ENCODE data around the gene IER5L.

Gene IER5L

GRCh38 chr9:129177791-129178567, at the start of gene IER5L:
TSS of gene IER5L (minus strand) at chr9:129178261. CDS start at chr9:129178052, 209 bp downstream.
- peak; percentile 75 for ATAC-seq
- no peak for TF ChIP-seq ZNF565 (CRISPR knock-in tag; conservative IDR thresholded peaks at IDR 0.05; ENCODE audit: low read depth)
- peak; percentile 28; the same call in 1 of the 2 replicates for TF ChIP-seq ZFP3 (CRISPR knock-in tag; IDR thresholded peaks at IDR 0.05)

- no peak for ATAC-seq
- TF ChIP-seq TCF4 (CRISPR knock-in tag; IDR thresholded peaks at IDR 0.05; ENCODE audit: borderline replicate concordance) (no peak), ARNTL (CRISPR knock-in tag; IDR thresholded peaks at IDR 0.05; ENCODE audit: borderline replicate concordance, low read depth) (no peak), ZFP30 (CRISPR knock-in tag; IDR thresholded peaks at IDR 0.05) (no peak)
Measured at GRCh38 chr9:129227843-129228189, 49.8 kb upstream of the IER5L start.

- TF ChIP-seq ZNF70 (CRISPR knock-in tag; IDR thresholded peaks at IDR 0.05) (no peak), ZFP30 (CRISPR knock-in tag; IDR thresholded peaks at IDR 0.05) (no peak), TSHZ2 (CRISPR knock-in tag; IDR thresholded peaks at IDR 0.05) (peak; percentile 43; the same call in 1 of the 2 replicates), PATZ1 (CRISPR knock-in tag; IDR thresholded peaks at IDR 0.05; ENCODE audit: borderline replicate concordance) (no peak), GLIS3 (CRISPR knock-in tag; IDR thresholded peaks at IDR 0.05) (no peak), ESRRG (CRISPR knock-in tag; IDR thresholded peaks at IDR 0.05) (no peak), SNAI2 (CRISPR knock-in tag; IDR thresholded peaks at IDR 0.05) (no peak), CSRNP3 (CRISPR knock-in tag; IDR thresholded peaks at IDR 0.05) (no peak), RARB (CRISPR knock-in tag; IDR thresholded peaks at IDR 0.05) (no peak), PPARA (CRISPR knock-in tag; IDR thresholded peaks at IDR 0.05; ENCODE audit: borderline replicate concordance) (no peak), OSR1 (CRISPR knock-in tag; IDR thresholded peaks at IDR 0.05) (no peak), ZFP3 (CRISPR knock-in tag; IDR thresholded peaks at IDR 0.05) (no peak), ZC3H10 (CRISPR knock-in tag; IDR thresholded peaks at IDR 0.05) (no peak), ZNF8 (CRISPR knock-in tag; IDR thresholded peaks at IDR 0.05) (no peak), CSDC2 (CRISPR knock-in tag; IDR thresholded peaks at IDR 0.05) (0 out of 2 replicates have a peak, but pooled peaks have one; percentile 21), CREB5 (CRISPR knock-in tag; IDR thresholded peaks at IDR 0.05; ENCODE audit: low read depth) (no peak), ZNF565 (CRISPR knock-in tag; conservative IDR thresholded peaks at IDR 0.05; ENCODE audit: low read depth) (no peak), BACH2 (CRISPR knock-in tag; IDR thresholded peaks at IDR 0.05; ENCODE audit: borderline replicate concordance) (no peak), TCF4 (CRISPR knock-in tag; IDR thresholded peaks at IDR 0.05; ENCODE audit: borderline replicate concordance) (peak; percentile 74), ARNTL (CRISPR knock-in tag; IDR thresholded peaks at IDR 0.05; ENCODE audit: borderline replicate concordance, low read depth) (no peak)
- ATAC-seq: peak; percentile 96
Measured at GRCh38 chr9:129225815-129226214, 47.8 kb upstream of the IER5L start.

- TF ChIP-seq ZFP30 (CRISPR knock-in tag; IDR thresholded peaks at IDR 0.05) (no peak), ESRRG (CRISPR knock-in tag; IDR thresholded peaks at IDR 0.05) (no peak), TOX (CRISPR knock-in tag; IDR thresholded peaks at IDR 0.05; ENCODE audit: borderline replicate concordance) (no peak), PPARA (CRISPR knock-in tag; IDR thresholded peaks at IDR 0.05; ENCODE audit: borderline replicate concordance) (no peak), BACH2 (CRISPR knock-in tag; IDR thresholded peaks at IDR 0.05; ENCODE audit: borderline replicate concordance) (no peak), CSRNP3 (CRISPR knock-in tag; IDR thresholded peaks at IDR 0.05) (no peak), TCF4 (CRISPR knock-in tag; IDR thresholded peaks at IDR 0.05; ENCODE audit: borderline replicate concordance) (no peak), ZNF8 (CRISPR knock-in tag; IDR thresholded peaks at IDR 0.05) (no peak), ZFP3 (CRISPR knock-in tag; IDR thresholded peaks at IDR 0.05) (no peak), SNAI2 (CRISPR knock-in tag; IDR thresholded peaks at IDR 0.05) (no peak), ISL1 (CRISPR knock-in tag; IDR thresholded peaks at IDR 0.05) (no peak), CSDC2 (CRISPR knock-in tag; IDR thresholded peaks at IDR 0.05) (no peak)
- ATAC-seq: no peak
Measured at GRCh38 chr9:129225490-129225778, 47.4 kb upstream of the IER5L start.
